Left lung (tissue), 14 donors: ENCODE data around the gene SIGLEC12. TPM values are rescaled to one million over a fixed set of nuclear protein-coding genes. Genes with fewer than 3 reads are reported as not detected.

Experiments used
- ATAC-seq: fragments of 200-7000 bp; cut with Tn5 transposase; one replicate; pipeline ENCODE4 v1.9.1; 2020; ENCODE audit warnings: moderate library complexity
- DNase-seq, 4 donors: peaks; one replicate each; pipeline ENCODE4 v3.0.0-alpha.2; 2013 to 2020
- H3K27ac ChIP-seq, 2 donors: fragments of 200-600 bp; sonication (generic) in 1 of 2; one replicate each; pipeline versions ENCODE4 v1.5.0 to v1.8.0; 2020 to 2021
- H3K27me3 ChIP-seq, 2 donors: fragments of 200-600 bp; sonication (generic) in 1 of 2; one replicate each; pipeline versions ENCODE4 v1.5.0 to v1.8.0; 2020 to 2021
- H3K36me3 ChIP-seq, 2 donors: fragments of 200-600 bp; sonication (generic) in 1 of 2; one replicate each; pipeline versions ENCODE4 v1.5.0 to v1.8.0; 2020 to 2021
- H3K4me1 ChIP-seq, 2 donors: fragments of 200-600 bp; one replicate each; pipeline ENCODE4 v1.8.0; 2021
- H3K4me3 ChIP-seq, 2 donors: fragments of 200-600 bp; sonication (generic) in 1 of 2; one replicate each; pipeline versions ENCODE4 v1.5.0 to v1.8.0; 2020 to 2021; ENCODE audit warnings: mild to moderate bottlenecking in 1 of 2
- H3K9me3 ChIP-seq, 2 donors: fragments of 200-600 bp; sonication (generic) in 1 of 2; one replicate each; pipeline versions ENCODE4 v1.5.0 to v1.8.0; 2020 to 2021
- CTCF ChIP-seq, 2 donors: fragments of 200-600 bp; sonication (generic) in 1 of 2; IDR thresholded peaks; one replicate each; pipeline versions ENCODE4 v1.5.0 to v1.8.0; 2021; ENCODE audit warnings: antibody characterized with exemption in 2 of 2
- intact Hi-C, 2 donors: fragments of 100-400 bp; cut with DNase I; formaldehyde crosslinking; loops; one replicate each; pipeline versions ENCODE4 v1.11.2 to v1.14.2; 2022
- long read RNA-seq, 12 donors: library from polyadenylated mRNA in 2 of 12; unstranded in 2 of 12; transcript quantifications; one replicate each; pipeline ENCODE4 v2.0.0 and lab custom pipeline, GENCODE V29; 2019 to 2026
- polyA plus RNA-seq, 6 donors: library from polyadenylated mRNA; unstranded; fragments of 120-200 nt; gene quantifications; one replicate each; pipeline ENCODE4 v1.2.1, GENCODE V29; 2013; ENCODE audit not compliant: insufficient read length in 6 of 6
- total RNA-seq, 2 donors: library from RNA; stranded (reverse); fragmentation: NEBNext Ultra II Directional; extraction: Animal tissue kit (Norgen Biotek cat#: 25700); gene quantifications; one replicate each; pipeline ENCODE4 v1.2.1, GENCODE V29; 2021
- donor health status: DM: no; HTN: yes; CAD: no.
- donor health status: DM: no; HTN: no; CAD: no.

The SIGLEC12 gene
- total RNA-seq (1 to 10 TPM; 1.3 to 1.9 TPM), polyA plus RNA-seq (under 1 TPM in 3 of 6 donors, not detected in 3; 0.10 to 0.39 (median 0.34) TPM)
- long read RNA-seq, donor 1, result 0 reads
- long read RNA-seq, donor 2, result 0 reads
- long read RNA-seq, donor 3, result 0 reads
- long read RNA-seq, donor 4, partial matches to known transcripts, result 0 of 1 reads
- long read RNA-seq, donor 4, other reads (novel, unspliced or antisense), result 0 of 1 reads
- long read RNA-seq, donor 5, result 0 reads
- long read RNA-seq, donor 6, result 0 reads
- long read RNA-seq, donor 7, result 0 reads
- long read RNA-seq, donor 8, result 0 reads
- long read RNA-seq, donor 9, result 0 reads
- long read RNA-seq, donor 10, result 0 reads
- long read RNA-seq, donor 11, result 0 reads
- long read RNA-seq, donor 12, result 0 reads

GRCh38 chr19:51501594-51502263 lies at the start of gene SIGLEC12:
TSS of gene SIGLEC12 (minus strand) at chr19:51501800. CDS start at chr19:51501733, 67 bp downstream.
- Histone ChIP-seq H3K4me1 (peaks cover 0 to 21% of the 10 kb centered on the region in 2 donors), H3K4me3 (peak within 1 kb of the TSS in 1 of 2 donors; percentile 19), H3K27me3 (peaks cover 0 to 6% of the 10 kb centered on the region in 2 donors), H3K27ac (peak within 1 kb of the TSS in 1 of 2 donors; percentile 45), H3K36me3 (no peaks in the 10 kb centered on the region), H3K9me3 (peaks cover 0 to 11% of the 10 kb centered on the region in 2 donors)
- intact Hi-C loops, result no loop called here
- peak; percentile 68 for ATAC-seq
- TF ChIP-seq CTCF (IDR thresholded peaks at IDR 0.05), result no peak
- DNase-seq, result peak in 2 of 4 donors; percentile 78 to 86

GRCh38 chr19:51550848-51551672 lies 49.5 kb upstream of the SIGLEC12 start:
- intact Hi-C loops, result no loop called here

GRCh38 chr19:51549533-51550324 lies 48.1 kb upstream of the SIGLEC12 start:
- Histone ChIP-seq H3K4me3 (no peak overlapping the region), H3K27me3 (peaks cover 0 to 84% of the 10 kb centered on the region in 2 donors), H3K9me3 (no peaks in the 10 kb centered on the region)

More at GRCh38 chr19:51550848-51551672, 49.5 kb upstream of the SIGLEC12 start:
- no peak overlapping the region for H3K27ac ChIP-seq
- H3K4me1 ChIP-seq, result peaks cover 0 to 2% of the 10 kb centered on the region in 2 donors
- TF ChIP-seq CTCF (IDR thresholded peaks at IDR 0.05), result no peak
- H3K36me3 ChIP-seq, result no peaks in the 10 kb centered on the region
- DNase-seq (no peak), ATAC-seq (no peak)
- H3K9me3 ChIP-seq, result no peaks in the 10 kb centered on the region
- H3K27me3 ChIP-seq, result peaks cover 0 to 71% of the 10 kb centered on the region in 2 donors
- H3K4me3 ChIP-seq, result no peak overlapping the region

GRCh38 chr19:51548891-51549305 lies 47.3 kb upstream of the SIGLEC12 start:
- H3K9me3 ChIP-seq, result no peaks in the 10 kb centered on the region
- intact Hi-C loops, result no loop called here
- no peak overlapping the region for H3K27ac ChIP-seq
- no peak for ATAC-seq
- no peak for TF ChIP-seq CTCF (IDR thresholded peaks at IDR 0.05)
- no peak for DNase-seq
- H3K36me3 ChIP-seq, result no peaks in the 10 kb centered on the region
- H3K4me1 ChIP-seq, result peaks cover 0 to 3% of the 10 kb centered on the region in 2 donors
- H3K27me3 ChIP-seq, result peaks cover 0 to 93% of the 10 kb centered on the region in 2 donors
- no peak overlapping the region for H3K4me3 ChIP-seq

More at GRCh38 chr19:51549533-51550324, 48.1 kb upstream of the SIGLEC12 start:
- TF ChIP-seq CTCF (IDR thresholded peaks at IDR 0.05), result no peak
- H3K4me1 ChIP-seq, result peaks cover 0 to 3% of the 10 kb centered on the region in 2 donors
- ATAC-seq (no peak), DNase-seq (no peak)
- no peaks in the 10 kb centered on the region for H3K36me3 ChIP-seq
- H3K27ac ChIP-seq, result no peak overlapping the region
- intact Hi-C loops, result no loop called here
